ENCODE results near the gene NAALADL2.

DNA sequence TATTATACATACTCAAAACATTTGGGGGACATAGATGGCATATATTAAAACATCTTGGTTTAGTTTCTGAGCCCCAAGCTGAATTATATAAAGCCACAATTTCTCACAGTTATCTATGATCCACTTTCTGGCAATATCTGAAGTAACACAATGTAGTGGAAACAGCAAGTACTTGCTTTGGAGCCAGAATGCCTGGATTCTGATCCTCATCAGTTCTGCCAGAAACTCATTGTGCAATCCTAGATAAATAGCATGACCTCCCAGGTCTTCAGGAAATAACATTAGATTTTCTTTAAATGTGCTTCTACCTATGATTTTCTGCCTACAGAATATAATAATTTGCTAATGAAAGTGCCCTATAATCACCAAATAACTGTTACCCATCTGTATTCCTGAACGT, 544.9 kb downstream of the NAALADL2 start:
- TF ChIP-seq, protein P1, sequence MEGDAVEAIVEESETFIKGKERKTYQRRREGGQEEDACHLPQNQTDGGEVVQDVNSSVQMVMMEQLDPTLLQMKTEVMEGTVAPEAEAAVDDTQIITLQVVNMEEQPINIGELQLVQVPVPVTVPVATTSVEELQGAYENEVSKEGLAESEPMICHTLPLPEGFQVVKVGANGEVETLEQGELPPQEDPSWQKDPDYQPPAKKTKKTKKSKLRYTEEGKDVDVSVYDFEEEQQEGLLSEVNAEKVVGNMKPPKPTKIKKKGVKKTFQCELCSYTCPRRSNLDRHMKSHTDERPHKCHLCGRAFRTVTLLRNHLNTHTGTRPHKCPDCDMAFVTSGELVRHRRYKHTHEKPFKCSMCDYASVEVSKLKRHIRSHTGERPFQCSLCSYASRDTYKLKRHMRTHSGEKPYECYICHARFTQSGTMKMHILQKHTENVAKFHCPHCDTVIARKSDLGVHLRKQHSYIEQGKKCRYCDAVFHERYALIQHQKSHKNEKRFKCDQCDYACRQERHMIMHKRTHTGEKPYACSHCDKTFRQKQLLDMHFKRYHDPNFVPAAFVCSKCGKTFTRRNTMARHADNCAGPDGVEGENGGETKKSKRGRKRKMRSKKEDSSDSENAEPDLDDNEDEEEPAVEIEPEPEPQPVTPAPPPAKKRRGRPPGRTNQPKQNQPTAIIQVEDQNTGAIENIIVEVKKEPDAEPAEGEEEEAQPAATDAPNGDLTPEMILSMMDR (IDR thresholded peaks at IDR 0.05), result no peak
- TF ChIP-seq POLR2A (IDR thresholded peaks at IDR 0.05), result no peak
